ENCODE data around the gene RXRG.

Gene RXRG

GRCh38 chr1:165354739-165355138, 90.2 kb downstream of the RXRG start:
- H3K4me3 ChIP-seq (replicated peaks; ENCODE audit: low read depth, low read length) = no peak overlapping the region
- no peak for DNase-seq (ENCODE audit: extremely low read depth, low read depth)
- TF ChIP-seq CTCF (IDR thresholded peaks at IDR 0.05; ENCODE audit: low read depth, low read length, missing control alignments) = no peak

- no peak for TF ChIP-seq CTCF (IDR thresholded peaks at IDR 0.05; ENCODE audit: low read depth, low read length, missing control alignments)
- no peak overlapping the region for H3K4me3 ChIP-seq (replicated peaks; ENCODE audit: low read depth, low read length)
- DNase-seq (ENCODE audit: extremely low read depth, low read depth) = no peak
Observed at GRCh38 chr1:165353731-165354671, 90.9 kb downstream of the RXRG start.

GRCh38 chr1:165352442-165353293, 92.3 kb downstream of the RXRG start:
- DNase-seq (ENCODE audit: extremely low read depth, low read depth) = no peak
- no peak overlapping the region for H3K4me3 ChIP-seq (replicated peaks; ENCODE audit: low read depth, low read length)
- no peak for TF ChIP-seq CTCF (IDR thresholded peaks at IDR 0.05; ENCODE audit: low read depth, low read length, missing control alignments)

GRCh38 chr1:165351863-165352441, 93.0 kb downstream of the RXRG start:
- no peak overlapping the region for H3K4me3 ChIP-seq (replicated peaks; ENCODE audit: low read depth, low read length)
- TF ChIP-seq CTCF (IDR thresholded peaks at IDR 0.05; ENCODE audit: low read depth, low read length, missing control alignments) = no peak
- no peak for DNase-seq (ENCODE audit: extremely low read depth, low read depth)
